Central memory CD8-positive, alpha-beta T cell (primary cell): Measurements from ENCODE around the gene SBF2.

Experiments
- ATAC-seq: fragments of 150-1000 bp; cut with Tn5 transposase; replicated peaks from 2 replicates; pipeline ENCODE4 v1.10.0; 2022; ENCODE audit warnings: mild to moderate bottlenecking, moderate FRiP score, moderate number of reproducible peaks; ENCODE audit not compliant: poor library complexity, severe bottlenecking; ENCODE audit errors: extremely low read depth
- DNase-seq, 2 donors: peaks; one replicate each; pipeline ENCODE4 v3.0.0; 2021; ENCODE audit warnings: low spot score in 2 of 2
- H3K27ac Mint-ChIP-seq: one replicate; pipeline ENCODE4 v1.8.0; 2022; ENCODE audit warnings: low read depth, mild to moderate bottlenecking, moderate library complexity, mixed read lengths
- H3K27me3 Mint-ChIP-seq: one replicate; pipeline ENCODE4 v1.8.0; 2022; ENCODE audit warnings: mixed read lengths
- H3K36me3 Mint-ChIP-seq: one replicate; pipeline ENCODE4 v1.8.0; 2022; ENCODE audit warnings: mild to moderate bottlenecking, moderate library complexity, mixed read lengths; ENCODE audit not compliant: insufficient read depth
- H3K4me1 Mint-ChIP-seq: one replicate; pipeline ENCODE4 v1.8.0; 2022; ENCODE audit warnings: mixed read lengths
- H3K4me3 Mint-ChIP-seq: one replicate; pipeline ENCODE4 v1.8.0; 2022; ENCODE audit warnings: mild to moderate bottlenecking, moderate library complexity, mixed read lengths
- H3K9me3 Mint-ChIP-seq: one replicate; pipeline ENCODE4 v1.8.0; 2022; ENCODE audit warnings: mixed read lengths

Gene SBF2

DNA sequence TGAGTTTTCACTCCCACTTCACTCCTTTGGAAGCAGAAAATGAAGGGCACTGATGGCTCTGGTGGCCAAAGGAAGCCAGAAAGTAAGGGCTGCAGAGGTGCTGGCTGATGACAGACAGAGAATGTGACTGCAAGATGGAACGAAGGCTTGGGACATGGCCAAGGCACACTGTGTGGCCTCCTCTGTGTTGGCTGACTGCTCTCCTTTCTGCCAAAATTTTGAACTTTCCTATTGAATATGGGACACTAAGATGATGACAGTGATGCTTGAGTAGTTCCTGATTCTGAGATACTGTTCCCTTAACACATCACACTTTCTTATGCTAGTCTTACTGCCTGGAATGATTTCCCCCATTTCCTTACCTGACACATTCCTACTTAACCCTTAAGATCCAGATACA lies 473.8 kb downstream of the SBF2 start:
- Mint-ChIP-seq H3K27ac (no peak overlapping the region), H3K9me3 (no peaks in the 10 kb centered on the region), H3K36me3 (no peaks in the 10 kb centered on the region), H3K4me1 (no peaks in the 10 kb centered on the region), H3K4me3 (no peak overlapping the region), H3K27me3 (no peaks in the 10 kb centered on the region)
- DNase-seq (no peak), ATAC-seq (no peak)

DNA sequence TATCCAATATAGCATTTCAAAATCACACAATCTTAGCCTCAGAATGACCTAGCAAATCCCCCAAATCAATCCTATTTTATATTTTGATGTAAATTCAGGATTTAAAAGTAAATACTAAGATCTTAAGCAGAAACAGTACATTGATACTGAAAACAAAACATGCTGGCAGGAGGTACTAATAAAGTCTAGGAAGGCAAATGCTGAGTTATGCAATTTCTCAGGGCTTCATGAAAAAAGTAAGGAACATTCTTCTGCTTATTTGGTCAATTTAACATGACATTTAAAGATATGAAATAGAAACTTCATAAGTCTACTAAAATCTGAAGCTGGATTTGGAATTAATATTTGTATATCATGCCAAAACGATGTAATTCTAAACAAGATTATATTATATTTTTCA lies 476.8 kb downstream of the SBF2 start:
- H3K4me1 Mint-ChIP-seq: no peaks in the 10 kb centered on the region
- peaks cover 2% of the 10 kb centered on the region for H3K36me3 Mint-ChIP-seq
- DNase-seq: no peak

DNA sequence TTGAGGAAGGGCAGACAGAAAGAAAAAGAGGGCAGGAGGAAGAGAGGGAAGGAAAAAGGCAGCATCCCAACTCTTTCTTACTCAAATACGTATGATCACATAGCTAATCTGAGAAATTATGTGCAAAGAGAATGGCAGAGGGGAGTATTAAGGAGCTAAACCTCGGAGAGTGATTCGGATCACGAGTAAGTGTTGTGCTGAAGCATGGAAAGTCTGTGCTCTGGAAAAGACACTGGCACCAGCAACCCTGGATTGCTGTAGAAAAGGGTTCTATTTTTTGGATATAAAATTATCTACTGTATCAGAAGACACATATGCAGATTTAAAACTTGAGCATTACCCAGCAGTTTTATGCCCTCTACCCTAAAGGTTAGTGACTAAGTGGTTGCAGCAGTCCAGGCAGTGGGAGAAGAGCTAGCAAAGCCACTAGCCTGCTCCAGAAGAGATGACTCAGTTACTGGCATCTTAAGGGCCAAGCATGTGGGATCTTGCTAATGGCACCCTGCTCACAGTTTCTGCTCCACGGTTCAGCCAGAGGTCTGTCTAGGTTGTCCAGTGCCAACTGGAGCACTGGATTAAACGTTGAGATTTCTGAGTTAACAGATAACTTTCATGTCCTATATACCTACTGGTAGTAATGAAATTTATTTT lies 478.4 kb downstream of the SBF2 start:
- DNase-seq (no peak), ATAC-seq (no peak)
- no peaks in the 10 kb centered on the region for H3K4me1 Mint-ChIP-seq
- peaks cover 9% of the 10 kb centered on the region for H3K36me3 Mint-ChIP-seq
- no peaks in the 10 kb centered on the region for H3K27me3 Mint-ChIP-seq
- H3K9me3 Mint-ChIP-seq: no peaks in the 10 kb centered on the region
- H3K4me3 Mint-ChIP-seq: no peak overlapping the region
- no peak overlapping the region for H3K27ac Mint-ChIP-seq

More for the DNA sequence above, 476.8 kb downstream of the SBF2 start:
- Mint-ChIP-seq H3K27ac (no peak overlapping the region), H3K9me3 (no peaks in the 10 kb centered on the region), H3K4me3 (no peak overlapping the region), H3K27me3 (no peaks in the 10 kb centered on the region)
- ATAC-seq: no peak

DNA sequence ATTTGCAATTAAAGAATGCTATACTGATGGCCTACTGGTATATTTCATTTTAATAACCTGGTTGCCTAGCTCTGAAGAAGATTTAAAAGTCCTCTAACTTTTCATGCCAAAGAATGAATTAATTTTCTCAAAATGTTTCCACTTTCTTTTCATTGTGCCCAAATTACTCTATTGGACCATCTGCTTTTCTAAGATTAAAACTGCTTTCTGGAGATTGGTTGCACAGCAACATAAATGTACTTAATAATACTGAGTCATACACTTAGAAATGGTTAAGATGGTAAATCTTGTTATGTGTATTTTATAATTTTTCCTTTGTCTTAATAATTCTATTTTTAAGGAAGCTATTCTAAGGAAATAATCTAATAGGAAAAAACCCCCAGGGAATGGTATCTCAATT lies 479.9 kb downstream of the SBF2 start:
- H3K36me3 Mint-ChIP-seq: peaks cover 9% of the 10 kb centered on the region
- H3K27me3 Mint-ChIP-seq: no peaks in the 10 kb centered on the region
- H3K4me1 Mint-ChIP-seq: no peaks in the 10 kb centered on the region
- ATAC-seq (no peak), DNase-seq (no peak)
- H3K4me3 Mint-ChIP-seq: no peak overlapping the region
- no peak overlapping the region for H3K27ac Mint-ChIP-seq
- no peaks in the 10 kb centered on the region for H3K9me3 Mint-ChIP-seq

DNA sequence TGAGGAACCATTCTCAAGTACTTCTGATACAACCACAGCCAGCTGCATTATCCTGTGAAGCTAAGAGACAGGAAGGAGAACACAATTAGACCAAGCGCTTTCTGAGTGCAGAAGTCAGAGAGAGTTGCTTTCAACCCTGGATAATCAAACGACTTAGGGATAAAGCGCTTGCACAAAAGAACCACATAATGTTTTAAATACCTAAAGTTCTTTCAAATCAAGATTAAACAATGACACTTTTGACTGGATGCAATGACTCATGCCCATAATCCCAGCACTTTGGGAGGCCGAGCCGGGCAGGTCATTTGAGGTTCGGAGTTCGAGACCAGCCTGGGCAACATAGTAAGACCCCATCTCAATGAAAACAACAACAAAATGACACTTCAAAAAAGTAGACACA lies 485.1 kb downstream of the SBF2 start:
- no peaks in the 10 kb centered on the region for H3K27me3 Mint-ChIP-seq
- DNase-seq: no peak
- H3K27ac Mint-ChIP-seq: no peak overlapping the region
- H3K36me3 Mint-ChIP-seq: peaks cover 13% of the 10 kb centered on the region
- no peaks in the 10 kb centered on the region for H3K4me1 Mint-ChIP-seq
- no peak for ATAC-seq
- H3K4me3 Mint-ChIP-seq: no peak overlapping the region
- H3K9me3 Mint-ChIP-seq: no peaks in the 10 kb centered on the region

DNA sequence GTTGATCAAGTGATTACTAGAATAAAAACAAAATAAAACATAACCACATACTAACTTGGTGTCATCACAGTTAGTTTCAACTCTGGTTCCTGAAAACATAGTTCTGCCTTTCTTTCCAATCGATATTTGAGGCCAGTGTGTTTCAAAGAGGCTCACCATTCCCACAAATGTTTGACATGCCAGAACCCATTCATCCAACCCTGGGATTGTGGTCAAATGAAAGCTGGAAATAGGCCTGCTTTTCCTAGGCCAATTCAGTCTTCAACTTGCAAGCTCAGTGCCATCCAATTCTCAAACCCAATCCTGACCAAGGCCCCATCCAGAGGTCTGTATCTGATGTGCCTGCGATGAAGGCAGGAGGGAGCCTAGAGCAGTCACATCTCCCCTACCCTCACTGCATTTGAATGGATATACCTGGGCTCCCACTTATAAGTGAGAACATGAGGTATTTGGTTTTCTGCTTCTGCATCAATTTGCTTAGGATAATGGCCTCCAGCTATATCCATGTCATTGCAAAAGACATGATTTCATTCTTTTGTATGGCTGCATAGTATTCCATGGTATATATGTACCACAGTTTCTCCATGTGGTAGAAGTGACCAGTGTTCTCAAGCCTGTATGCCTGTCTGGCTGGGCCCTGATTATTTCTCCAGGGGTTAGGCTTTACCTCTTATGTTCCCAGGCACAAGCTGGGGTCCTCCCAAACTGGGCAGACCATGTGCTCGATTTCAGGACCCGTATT lies 486.9 kb downstream of the SBF2 start:
- H3K9me3 Mint-ChIP-seq: no peaks in the 10 kb centered on the region
- H3K4me3 Mint-ChIP-seq: no peak overlapping the region
- H3K36me3 Mint-ChIP-seq: peaks cover 13% of the 10 kb centered on the region

DNA sequence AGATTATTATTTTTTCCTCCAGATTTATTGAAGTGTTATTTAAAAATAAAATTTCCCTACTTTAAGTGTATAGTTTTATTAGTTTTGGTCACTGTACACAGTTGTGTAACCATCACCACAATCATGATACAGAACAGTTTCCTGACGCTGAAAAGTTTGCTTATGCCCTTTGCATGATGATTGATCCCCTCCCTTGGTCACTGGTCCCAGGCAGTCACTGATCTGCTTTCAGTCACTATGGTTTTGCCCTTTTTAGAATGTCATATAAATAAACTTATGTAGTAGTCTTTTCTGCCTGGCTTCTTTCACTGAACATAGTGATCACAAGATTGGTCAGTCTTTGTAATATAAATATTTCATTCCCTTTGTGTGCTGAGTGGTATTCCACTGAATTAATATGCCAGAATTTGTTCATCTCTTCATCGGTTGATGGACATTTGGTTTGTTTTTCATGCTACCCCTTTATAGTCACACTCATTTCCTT lies 489.6 kb downstream of the SBF2 start:
- Mint-ChIP-seq H3K9me3 (no peaks in the 10 kb centered on the region), H3K27me3 (no peaks in the 10 kb centered on the region), H3K4me1 (no peaks in the 10 kb centered on the region), H3K27ac (no peak overlapping the region), H3K4me3 (no peak overlapping the region), H3K36me3 (peaks cover 8% of the 10 kb centered on the region)
- ATAC-seq: no peak
- DNase-seq: no peak

More for the DNA sequence above, 486.9 kb downstream of the SBF2 start:
- Mint-ChIP-seq H3K27me3 (no peaks in the 10 kb centered on the region), H3K4me1 (no peaks in the 10 kb centered on the region), H3K27ac (no peak overlapping the region)
- DNase-seq: no peak
- ATAC-seq: no peak

DNA sequence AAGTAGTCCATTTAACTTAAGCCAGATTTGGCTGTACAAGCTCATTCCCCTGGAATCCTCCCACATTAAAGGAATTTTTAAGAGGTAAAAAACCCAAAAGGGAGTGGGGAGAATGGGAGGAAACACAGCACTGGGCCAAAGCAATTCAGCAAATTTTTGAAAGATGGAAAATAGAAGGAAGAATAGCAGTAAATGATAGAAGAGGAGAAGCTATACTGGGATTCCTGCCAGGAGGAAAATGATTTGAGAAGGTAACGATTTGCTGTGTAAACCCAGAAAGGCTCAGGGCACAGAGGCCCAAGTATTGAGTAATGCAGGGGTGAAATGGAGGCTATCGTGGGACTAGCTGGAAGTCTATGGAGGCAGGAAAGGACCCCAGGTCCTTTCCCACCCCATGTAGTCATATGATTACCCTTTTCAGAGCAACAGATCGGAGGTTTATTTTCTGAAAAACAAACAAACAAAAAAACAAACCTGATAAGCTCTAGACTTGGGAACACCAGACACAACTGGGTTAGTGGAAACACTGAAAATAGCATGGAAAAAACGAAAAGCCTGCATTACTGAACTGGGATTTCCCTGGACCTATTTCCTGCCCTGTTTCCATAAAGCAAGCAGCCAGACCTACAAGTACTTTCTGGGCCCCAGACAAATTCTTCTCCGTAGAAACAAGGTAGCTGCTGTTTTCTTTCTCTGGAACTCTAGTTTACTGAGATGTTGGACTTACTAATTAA lies 490.2 kb downstream of the SBF2 start:
- Mint-ChIP-seq H3K27me3 (no peaks in the 10 kb centered on the region), H3K4me3 (no peak overlapping the region), H3K36me3 (peaks cover 8% of the 10 kb centered on the region), H3K4me1 (no peaks in the 10 kb centered on the region), H3K27ac (no peak overlapping the region), H3K9me3 (no peaks in the 10 kb centered on the region)
- DNase-seq (no peak), ATAC-seq (no peak)

DNA sequence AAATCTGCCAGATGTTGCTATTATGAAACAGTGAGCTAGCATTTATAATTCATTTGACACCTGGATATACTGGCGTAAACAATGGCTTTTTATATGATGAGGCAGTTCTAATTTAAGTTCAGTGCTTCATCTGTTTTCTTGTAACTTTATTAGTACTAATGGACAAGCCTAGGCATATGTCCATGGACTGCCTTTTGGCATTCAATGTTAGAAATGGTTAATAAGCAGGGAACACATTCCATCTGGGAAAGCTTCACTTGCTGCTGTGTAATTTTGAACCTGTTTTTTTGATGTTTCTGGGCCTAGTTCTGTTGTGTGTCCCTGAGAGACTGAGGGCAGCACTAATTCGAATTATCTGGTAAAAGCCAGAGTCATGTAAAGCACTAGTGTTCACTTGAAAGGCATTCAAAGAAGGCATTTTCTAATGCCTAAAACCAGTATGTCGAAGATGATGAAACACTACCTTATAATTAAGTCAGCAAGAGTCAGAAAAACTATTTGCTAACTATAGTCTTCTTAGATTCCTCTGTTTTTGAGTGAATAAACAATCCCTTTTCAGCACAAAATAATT lies 491.6 kb downstream of the SBF2 start:
- H3K27me3 Mint-ChIP-seq: no peaks in the 10 kb centered on the region
- no peak overlapping the region for H3K27ac Mint-ChIP-seq
- H3K9me3 Mint-ChIP-seq: no peaks in the 10 kb centered on the region
- ATAC-seq: no peak
- no peak overlapping the region for H3K4me3 Mint-ChIP-seq
- DNase-seq: no peak
- peaks cover 8% of the 10 kb centered on the region for H3K36me3 Mint-ChIP-seq
- H3K4me1 Mint-ChIP-seq: no peaks in the 10 kb centered on the region

DNA sequence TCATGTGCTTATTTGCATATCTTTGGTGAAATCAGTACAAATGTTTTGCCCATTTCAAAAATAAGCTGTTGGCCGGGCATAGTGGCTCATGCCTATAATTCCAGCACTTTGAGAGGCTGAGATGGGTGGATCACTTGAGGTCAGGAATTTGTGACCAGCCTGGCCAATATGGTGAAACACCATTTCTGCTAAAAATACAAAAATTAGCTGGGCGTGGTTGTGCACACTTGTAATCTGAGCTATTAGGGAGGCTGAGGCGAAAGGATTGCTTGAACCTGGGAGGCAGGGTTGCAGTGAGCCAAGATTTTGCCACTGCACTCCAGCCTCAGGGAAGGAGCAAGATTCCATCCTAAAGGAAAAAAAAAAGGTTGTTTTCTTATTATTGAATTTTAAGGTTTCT lies 494.1 kb downstream of the SBF2 start:
- no peaks in the 10 kb centered on the region for H3K27me3 Mint-ChIP-seq
- H3K9me3 Mint-ChIP-seq: no peaks in the 10 kb centered on the region
- H3K27ac Mint-ChIP-seq: no peak overlapping the region
- H3K4me3 Mint-ChIP-seq: no peak overlapping the region
- no peaks in the 10 kb centered on the region for H3K4me1 Mint-ChIP-seq
- no peak for DNase-seq
- ATAC-seq: no peak
- peaks cover 7% of the 10 kb centered on the region for H3K36me3 Mint-ChIP-seq

DNA sequence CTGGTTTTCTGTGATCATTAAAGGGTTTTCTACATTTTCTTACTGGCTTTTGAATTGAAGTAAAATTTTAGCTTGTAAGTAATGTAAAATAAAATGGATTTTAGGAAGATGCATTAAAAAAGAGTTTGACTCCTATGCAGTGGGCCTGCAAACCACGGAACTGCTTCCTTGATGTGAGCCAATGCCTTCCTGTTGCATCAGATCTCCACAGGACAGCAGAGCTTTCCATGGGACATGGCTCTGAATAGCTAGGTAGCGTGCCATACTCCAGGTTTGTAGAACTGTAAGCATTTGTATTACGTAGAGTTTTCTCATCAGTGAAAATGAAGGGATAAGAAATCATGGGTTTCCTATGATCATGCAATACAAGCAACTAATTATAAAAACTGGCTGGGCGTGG lies 496.7 kb downstream of the SBF2 start:
- no peak for ATAC-seq
- Mint-ChIP-seq H3K27ac (no peak overlapping the region), H3K36me3 (peaks cover 2% of the 10 kb centered on the region), H3K9me3 (no peaks in the 10 kb centered on the region), H3K4me3 (no peak overlapping the region), H3K27me3 (no peaks in the 10 kb centered on the region), H3K4me1 (no peaks in the 10 kb centered on the region)
- no peak for DNase-seq

DNA sequence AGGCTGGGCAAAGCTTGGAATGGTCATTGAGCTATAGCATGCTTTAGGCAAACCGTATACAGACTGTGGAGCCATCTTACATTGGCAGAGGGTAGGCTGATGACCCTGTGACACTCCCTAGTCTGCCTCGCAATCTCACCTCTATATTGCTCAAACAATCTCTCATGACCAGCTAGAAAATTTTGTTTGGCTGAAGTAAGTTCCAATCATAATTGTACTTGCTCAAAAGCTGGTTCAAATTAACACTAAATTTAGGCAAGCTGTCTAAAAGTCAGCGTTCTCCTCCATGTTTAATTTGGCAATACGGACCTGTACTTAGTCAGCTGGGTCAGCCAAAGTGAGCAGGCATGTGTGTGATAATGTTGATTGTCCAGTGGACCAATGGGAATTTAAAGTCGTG lies 497.2 kb downstream of the SBF2 start:
- H3K4me1 Mint-ChIP-seq: no peaks in the 10 kb centered on the region
- DNase-seq: no peak
- no peaks in the 10 kb centered on the region for H3K9me3 Mint-ChIP-seq
- H3K27ac Mint-ChIP-seq: no peak overlapping the region
- H3K27me3 Mint-ChIP-seq: no peaks in the 10 kb centered on the region
- ATAC-seq: no peak
- H3K36me3 Mint-ChIP-seq: peaks cover 2% of the 10 kb centered on the region
- H3K4me3 Mint-ChIP-seq: no peak overlapping the region
